ENCODE data around the gene CHST3. TPM values are rescaled to one million over a fixed set of nuclear protein-coding genes. Genes with fewer than 3 reads are reported as not detected.

Gene CHST3
- total RNA-seq, 3 donors from 2014 or later, result 20.2 to 34.5 (median 25.6) TPM

DNA sequence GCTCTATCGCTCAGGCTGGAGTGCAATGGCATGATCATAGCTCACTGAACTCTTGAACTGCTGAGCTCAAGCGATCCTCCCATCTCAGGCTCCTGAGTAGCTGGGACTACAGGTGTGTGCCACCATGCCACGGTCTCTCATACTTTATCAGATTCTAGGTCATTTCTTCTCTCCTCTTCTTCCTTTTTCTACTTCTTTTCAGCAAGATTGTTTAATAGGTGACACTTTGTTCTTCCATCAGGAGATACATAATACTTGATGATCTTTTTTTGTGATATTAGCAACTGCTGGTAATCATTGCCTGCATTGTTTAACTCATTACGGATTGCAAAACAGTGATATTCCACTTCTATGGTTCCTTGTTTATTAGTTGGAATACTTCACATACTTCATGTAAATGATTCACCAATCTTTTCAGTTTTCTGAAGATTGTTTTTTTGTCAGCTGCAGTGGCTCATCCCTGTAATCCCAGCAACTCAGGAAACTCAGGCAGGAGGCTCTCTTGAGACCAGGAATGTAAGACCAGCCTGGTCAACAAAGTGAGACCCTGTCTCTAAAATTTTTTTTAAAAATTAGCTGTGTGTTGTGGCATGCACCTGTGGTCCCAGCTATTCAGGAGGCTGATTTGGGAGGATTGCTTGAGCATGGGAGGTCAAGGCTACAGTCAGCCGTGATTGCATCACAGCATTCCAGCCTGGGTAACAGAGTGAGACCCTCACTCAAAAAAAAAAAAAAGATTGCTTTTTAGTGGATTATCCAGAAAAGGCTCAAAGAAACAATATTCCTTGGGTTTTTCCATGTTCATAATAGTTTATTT, 36.2 kb upstream of the CHST3 start:
- intact Hi-C loops (cut with DNase I; ENCODE audit: low total_unique reads), result no loop called here
- H3K4me3 ChIP-seq, result no peak overlapping the region
- no peaks in the 10 kb centered on the region for H3K4me1 ChIP-seq
- no peak for TF ChIP-seq POLR2AphosphoS5 (IDR thresholded peaks at IDR 0.05)
- TF ChIP-seq, protein P1, sequence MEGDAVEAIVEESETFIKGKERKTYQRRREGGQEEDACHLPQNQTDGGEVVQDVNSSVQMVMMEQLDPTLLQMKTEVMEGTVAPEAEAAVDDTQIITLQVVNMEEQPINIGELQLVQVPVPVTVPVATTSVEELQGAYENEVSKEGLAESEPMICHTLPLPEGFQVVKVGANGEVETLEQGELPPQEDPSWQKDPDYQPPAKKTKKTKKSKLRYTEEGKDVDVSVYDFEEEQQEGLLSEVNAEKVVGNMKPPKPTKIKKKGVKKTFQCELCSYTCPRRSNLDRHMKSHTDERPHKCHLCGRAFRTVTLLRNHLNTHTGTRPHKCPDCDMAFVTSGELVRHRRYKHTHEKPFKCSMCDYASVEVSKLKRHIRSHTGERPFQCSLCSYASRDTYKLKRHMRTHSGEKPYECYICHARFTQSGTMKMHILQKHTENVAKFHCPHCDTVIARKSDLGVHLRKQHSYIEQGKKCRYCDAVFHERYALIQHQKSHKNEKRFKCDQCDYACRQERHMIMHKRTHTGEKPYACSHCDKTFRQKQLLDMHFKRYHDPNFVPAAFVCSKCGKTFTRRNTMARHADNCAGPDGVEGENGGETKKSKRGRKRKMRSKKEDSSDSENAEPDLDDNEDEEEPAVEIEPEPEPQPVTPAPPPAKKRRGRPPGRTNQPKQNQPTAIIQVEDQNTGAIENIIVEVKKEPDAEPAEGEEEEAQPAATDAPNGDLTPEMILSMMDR (IDR thresholded peaks at IDR 0.05), result no peak
- no peak for TF ChIP-seq POLR2A (IDR thresholded peaks at IDR 0.05)
- H3K9me3 ChIP-seq, result peaks cover 2 to 10% of the 10 kb centered on the region in 2 donors
- no peaks in the 10 kb centered on the region for H3K27me3 ChIP-seq
- H3K36me3 ChIP-seq, result no peaks in the 10 kb centered on the region
- H3K27ac ChIP-seq, result no peak overlapping the region
- DNase-seq (ENCODE audit: low spot score in 2 of 2), result no peak

DNA sequence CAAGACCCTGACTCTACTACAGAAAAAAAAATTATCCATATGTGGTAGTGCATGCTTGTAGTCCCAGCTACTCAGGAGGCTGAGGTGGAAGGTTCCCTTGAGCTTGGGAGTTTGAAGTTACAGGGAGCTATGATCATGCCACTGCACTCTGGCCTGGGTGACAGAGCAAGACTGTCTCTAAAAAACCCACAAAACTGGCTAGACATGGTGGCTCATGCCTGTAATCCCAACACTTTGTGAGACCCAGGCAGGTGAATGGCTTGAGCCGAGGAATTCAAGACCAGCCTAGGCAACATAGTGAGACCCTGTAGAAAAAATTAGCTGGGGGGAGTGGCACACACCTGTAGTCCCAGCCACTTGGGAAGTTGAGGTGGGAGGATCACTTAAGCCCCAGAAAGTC, 32.9 kb upstream of the CHST3 start:
- H3K9me3 ChIP-seq, result peaks cover 3 to 12% of the 10 kb centered on the region in 2 donors
- intact Hi-C loops (cut with DNase I; ENCODE audit: low total_unique reads), result no loop called here
- H3K27me3 ChIP-seq, result no peaks in the 10 kb centered on the region
- DNase-seq (ENCODE audit: low spot score in 2 of 2), result no peak
- no peaks in the 10 kb centered on the region for H3K4me1 ChIP-seq
- no peak overlapping the region for H3K4me3 ChIP-seq
- no peak overlapping the region for H3K27ac ChIP-seq
- H3K36me3 ChIP-seq, result no peaks in the 10 kb centered on the region
- TF ChIP-seq POLR2A (IDR thresholded peaks at IDR 0.05) (no peak), POLR2AphosphoS5 (IDR thresholded peaks at IDR 0.05) (no peak)
- TF ChIP-seq, protein P1 (IDR thresholded peaks at IDR 0.05), result no peak

DNA sequence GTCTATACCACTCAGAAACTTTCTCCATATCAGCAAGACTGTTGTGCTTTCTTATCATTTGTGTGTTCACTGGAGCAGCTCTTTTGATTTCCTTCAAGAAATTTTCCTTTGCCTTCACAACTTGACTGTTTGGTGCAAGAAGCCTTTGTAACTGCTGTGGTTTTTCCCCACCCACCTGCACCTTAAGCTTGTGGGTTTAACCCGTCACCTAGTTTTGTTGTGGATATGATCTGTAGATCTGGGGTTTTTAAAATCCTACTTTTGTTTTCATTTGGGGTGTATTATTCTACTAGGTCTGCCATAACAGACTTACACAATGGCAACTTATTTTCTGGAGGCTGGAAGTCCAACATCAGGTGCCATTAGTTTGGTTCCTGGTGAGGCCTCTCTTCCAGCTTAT, 30.5 kb upstream of the CHST3 start:
- TF ChIP-seq POLR2AphosphoS5 (IDR thresholded peaks at IDR 0.05) (no peak), POLR2A (IDR thresholded peaks at IDR 0.05) (no peak)
- TF ChIP-seq, protein P1 (IDR thresholded peaks at IDR 0.05), result no peak
- DNase-seq (ENCODE audit: low spot score in 2 of 2), result no peak
- Histone ChIP-seq H3K4me1 (no peaks in the 10 kb centered on the region), H3K36me3 (no peaks in the 10 kb centered on the region), H3K27me3 (no peaks in the 10 kb centered on the region), H3K27ac (no peak overlapping the region), H3K9me3 (peaks cover 3 to 12% of the 10 kb centered on the region in 2 donors), H3K4me3 (no peak overlapping the region)
- intact Hi-C loops (cut with DNase I; ENCODE audit: low total_unique reads), result no loop called here

DNA sequence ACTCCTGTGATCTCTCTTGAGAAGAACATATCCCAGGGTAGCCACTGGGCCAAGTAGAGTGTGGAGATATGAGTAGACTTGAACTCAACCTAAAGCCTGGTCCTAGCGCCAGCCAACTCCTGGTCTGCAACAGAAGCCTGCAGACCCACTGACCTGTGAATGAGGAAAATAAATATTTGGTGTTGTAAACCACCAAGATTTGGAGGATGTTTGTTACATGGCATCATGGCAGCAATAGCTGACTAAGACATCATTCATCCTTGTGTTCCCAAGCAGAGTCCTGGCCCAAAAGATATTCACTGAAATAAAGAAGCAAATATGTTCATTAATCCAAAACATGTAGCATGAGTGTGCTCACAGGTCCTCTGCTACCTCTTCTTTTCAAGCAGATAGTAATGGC, 26.0 kb upstream of the CHST3 start:
- TF ChIP-seq POLR2A (IDR thresholded peaks at IDR 0.05) (no peak), POLR2AphosphoS5 (IDR thresholded peaks at IDR 0.05) (no peak)
- TF ChIP-seq, protein P1 (IDR thresholded peaks at IDR 0.05), result no peak
- Histone ChIP-seq H3K36me3 (no peaks in the 10 kb centered on the region), H3K9me3 (peaks cover under 1 to 3% of the 10 kb centered on the region in 2 donors), H3K27ac (no peak overlapping the region), H3K27me3 (no peaks in the 10 kb centered on the region), H3K4me3 (no peak overlapping the region), H3K4me1 (no peaks in the 10 kb centered on the region)
- no peak for DNase-seq (ENCODE audit: low spot score in 2 of 2)
- intact Hi-C loops (cut with DNase I; ENCODE audit: low total_unique reads), result no loop called here

DNA sequence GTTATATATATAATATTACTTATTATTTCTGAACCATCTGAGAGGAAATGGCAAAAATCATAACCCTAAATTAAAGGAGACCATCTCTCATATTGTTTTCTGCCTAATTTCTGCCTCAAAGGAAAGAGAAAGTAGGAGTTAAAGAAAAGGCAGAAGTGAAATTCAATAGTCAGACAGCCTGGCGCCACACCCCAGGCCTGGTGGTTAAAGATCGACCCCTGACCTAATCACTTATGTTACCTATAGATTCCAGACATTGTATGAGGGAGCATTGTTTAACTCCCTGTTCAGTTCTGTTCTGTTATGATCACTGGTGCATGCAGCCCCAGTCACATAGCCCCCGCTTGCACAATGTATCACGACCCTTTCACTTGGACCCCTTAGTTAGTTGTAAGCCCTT, 24.9 kb upstream of the CHST3 start:
- intact Hi-C loops (cut with DNase I; ENCODE audit: low total_unique reads), result no loop called here
- H3K36me3 ChIP-seq, result no peaks in the 10 kb centered on the region
- no peak overlapping the region for H3K4me3 ChIP-seq
- H3K4me1 ChIP-seq, result no peaks in the 10 kb centered on the region
- no peaks in the 10 kb centered on the region for H3K27me3 ChIP-seq
- no peak overlapping the region for H3K27ac ChIP-seq
- peaks cover 11 to 12% of the 10 kb centered on the region in 2 donors for H3K9me3 ChIP-seq
- no peak for TF ChIP-seq POLR2A (IDR thresholded peaks at IDR 0.05)
- no peak for TF ChIP-seq POLR2AphosphoS5 (IDR thresholded peaks at IDR 0.05)
- TF ChIP-seq, protein P1 (IDR thresholded peaks at IDR 0.05), result no peak
- no peak for DNase-seq (ENCODE audit: low spot score in 2 of 2)

All from breast epithelium (tissue), 4 donors.